Stimulated activated CD4-positive, alpha-beta T cell treated with anti-CD3 and anti-CD28 coated beads, TNF-alpha, amount 100 ng/mL, for 1 hour (primary cell): ENCODE results near the gene NUP37.
"Not testable (repeated sequence)": the region's sequence is repeated elsewhere in the genome, so short reads cannot be mapped to it uniquely, and the experiment has no call there.

ENCODE experiments used
- DNase-seq, 3 donors: peaks; one replicate each; pipeline ENCODE4 v3.0.0-alpha.2; 2020; ENCODE audit warnings: low read depth in 3 of 3, low spot score in 1 of 3

Gene NUP37

GRCh38 chr12:102093319-102093718 is 26.6 kb downstream of the NUP37 start:
- no peak for DNase-seq

GRCh38 chr12:102089228-102089835 is 30.6 kb downstream of the NUP37 start:
- DNase-seq: not testable (repeated sequence)

GRCh38 chr12:102080842-102081241 is 39.1 kb downstream of the NUP37 start:
- DNase-seq: no peak

DNA sequence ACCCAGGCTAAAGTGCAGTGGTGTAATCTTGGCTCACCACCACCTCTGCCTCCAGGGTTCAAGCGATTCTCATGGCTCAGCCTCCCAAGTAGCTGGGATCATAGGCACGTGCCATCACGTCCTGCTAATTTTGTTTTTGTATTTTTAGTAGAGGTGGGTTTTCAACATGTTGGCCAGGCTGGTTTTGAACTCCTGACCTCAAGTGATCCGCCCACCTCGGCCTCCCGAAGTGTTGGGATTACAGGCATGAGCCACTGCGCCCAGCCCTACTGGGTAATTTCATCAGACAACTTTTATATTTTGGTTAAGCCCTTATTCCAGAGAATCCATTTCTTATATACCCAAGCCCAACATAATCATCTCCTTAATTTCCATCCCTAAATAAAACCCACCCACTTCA is 47.8 kb downstream of the NUP37 start:
- DNase-seq: not testable (repeated sequence)

- DNase-seq: no peak
These were observed 50.2 kb downstream of the NUP37 start for GRCh38 chr12:102069707-102070106.

DNA sequence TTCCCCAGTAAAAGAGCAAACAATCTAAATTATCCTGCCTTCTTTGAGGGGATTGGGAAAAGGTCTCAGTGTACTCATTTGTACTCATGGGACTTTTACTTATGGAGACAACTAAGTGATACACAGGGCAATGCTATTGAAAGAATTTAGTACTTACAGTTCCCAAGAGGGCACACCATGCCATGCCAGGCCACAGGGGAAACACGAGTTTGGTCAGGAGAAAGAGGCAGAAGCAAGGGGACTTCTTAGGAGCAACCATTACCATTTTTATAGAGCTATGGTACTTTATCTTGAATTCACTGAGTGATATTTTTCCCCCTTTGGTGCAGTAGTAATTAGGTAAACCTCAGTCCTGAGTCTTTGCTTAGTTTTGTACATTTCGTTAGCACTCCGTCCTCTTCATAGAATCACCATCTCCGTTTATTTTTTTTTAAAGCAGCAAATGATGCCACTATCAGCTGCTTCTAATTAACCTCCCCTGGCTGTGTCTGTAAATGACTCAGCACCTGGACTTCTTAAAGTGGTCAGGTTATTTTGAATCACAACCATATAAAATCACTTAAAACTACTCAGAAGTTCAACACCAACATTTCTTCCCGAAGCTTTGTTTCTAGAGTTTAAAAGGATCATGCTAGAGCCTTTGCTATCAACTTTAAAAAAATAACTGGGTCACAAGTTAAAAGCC is 52.2 kb downstream of the NUP37 start:
- no peak for DNase-seq

DNA sequence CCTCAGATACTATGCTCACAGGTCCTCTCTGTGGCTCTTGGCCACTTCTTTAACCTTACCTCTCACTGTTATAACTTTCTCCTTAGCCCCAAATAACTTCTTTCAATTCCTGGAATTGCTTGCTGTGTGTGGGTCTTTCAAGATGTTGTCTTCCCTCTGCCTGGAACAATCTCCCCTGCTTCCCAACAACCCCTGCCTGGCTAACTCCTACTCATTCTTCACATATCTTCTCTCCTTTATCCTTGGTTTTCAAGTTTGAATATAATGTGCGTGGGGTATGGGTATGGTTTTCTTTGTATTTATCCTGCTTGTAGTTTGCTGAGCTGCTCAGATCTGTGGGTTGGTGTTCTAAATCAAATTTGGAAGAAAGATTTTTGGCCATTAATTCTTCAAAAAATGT is 55.4 kb downstream of the NUP37 start:
- DNase-seq: no peak

GRCh38 chr12:102063069-102063468 is 56.8 kb downstream of the NUP37 start:
- no peak for DNase-seq

- DNase-seq: no peak
These were observed 57.5 kb downstream of the NUP37 start for GRCh38 chr12:102062419-102062806.

DNA sequence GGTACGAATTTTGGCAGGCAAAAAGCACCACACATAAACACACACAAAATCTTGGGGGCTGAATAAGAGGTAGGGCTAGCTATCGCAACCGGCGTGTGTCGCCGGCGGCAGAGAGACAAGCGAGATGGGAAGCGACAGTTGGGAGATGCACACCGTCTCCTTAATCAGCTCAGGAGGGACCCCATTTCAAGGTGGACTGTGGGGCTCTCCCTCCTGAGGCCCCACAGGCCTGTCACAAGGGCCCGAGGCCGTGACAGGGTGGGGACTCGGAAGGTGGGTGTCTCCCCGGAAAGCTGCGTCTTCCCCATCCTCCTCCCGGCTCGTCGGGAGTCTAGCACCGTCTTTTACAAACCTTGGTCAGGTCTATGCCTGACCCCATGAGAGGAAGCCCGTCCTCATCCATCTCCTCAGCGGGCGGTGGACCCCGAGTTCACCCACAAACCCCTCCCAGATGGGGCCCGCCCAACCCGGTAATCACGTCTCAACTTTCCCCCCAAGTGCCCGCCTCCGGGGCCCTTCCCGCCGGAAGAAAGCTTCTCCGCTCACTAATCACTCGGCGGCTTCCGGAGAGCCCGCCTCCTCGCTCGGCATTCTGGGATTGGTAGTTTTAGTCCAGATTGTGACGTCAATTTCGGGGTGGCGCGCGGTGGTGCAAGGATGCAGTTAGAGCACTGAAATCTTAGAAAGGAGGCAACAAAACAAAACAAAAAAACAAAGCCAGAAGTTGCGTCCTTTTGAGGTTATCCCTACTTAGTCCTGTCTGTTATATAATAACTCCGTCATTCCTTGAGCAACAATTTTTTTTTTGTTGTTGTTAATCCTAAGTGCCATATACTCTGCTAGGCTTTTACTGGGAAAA is 58.1 kb downstream of the NUP37 start, which contains the start of gene WASHC3:
Gene WASHC3, minus strand, starts transcription at position 432 of the 859 bp plus-strand sequence. Its CDS starts 29 bp downstream, at position 403.
- DNase-seq: peak; percentile 84 to 86 (median 84)

DNA sequence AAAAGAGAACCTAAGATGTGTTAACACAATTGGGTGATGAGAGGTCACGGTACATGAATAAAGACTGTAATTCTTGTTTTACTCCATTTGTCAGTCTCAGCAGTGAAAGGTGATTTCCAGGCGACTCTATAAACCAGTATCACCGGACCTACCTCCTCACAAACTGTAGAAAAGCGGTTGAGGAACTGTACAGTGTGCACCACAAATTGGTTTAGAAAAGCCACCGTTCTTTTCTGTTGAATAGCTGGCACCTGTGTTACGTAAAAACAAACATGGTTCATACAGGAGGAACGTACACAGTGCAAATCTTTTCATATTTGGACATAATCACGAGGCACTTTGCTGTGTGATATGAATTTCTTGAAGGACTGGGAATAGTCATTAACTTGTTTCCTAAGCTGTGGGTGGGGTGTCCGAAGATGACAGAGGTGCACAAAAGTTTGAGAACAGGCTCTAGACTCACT is 58.8 kb downstream of the NUP37 start:
- DNase-seq: no peak

DNA sequence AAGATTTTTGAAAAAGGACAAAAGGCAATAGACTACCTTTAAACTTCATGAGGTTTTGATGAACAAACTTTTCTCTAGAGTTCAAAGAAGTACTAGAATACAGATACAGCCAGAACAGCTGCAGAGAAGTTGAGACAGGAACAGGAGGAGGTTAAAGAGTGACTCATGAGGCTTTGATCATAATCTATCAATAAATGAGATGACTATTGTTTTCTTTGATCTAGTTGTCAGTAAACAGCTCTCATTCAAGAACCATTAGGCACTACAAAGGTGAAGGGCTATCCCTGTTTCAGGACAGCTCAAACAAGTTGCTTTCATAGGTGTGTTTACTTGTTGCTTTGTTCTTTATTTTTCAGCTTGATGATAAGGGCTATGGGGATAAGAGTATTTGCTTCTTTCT is 60.6 kb downstream of the NUP37 start:
- no peak for DNase-seq

DNA sequence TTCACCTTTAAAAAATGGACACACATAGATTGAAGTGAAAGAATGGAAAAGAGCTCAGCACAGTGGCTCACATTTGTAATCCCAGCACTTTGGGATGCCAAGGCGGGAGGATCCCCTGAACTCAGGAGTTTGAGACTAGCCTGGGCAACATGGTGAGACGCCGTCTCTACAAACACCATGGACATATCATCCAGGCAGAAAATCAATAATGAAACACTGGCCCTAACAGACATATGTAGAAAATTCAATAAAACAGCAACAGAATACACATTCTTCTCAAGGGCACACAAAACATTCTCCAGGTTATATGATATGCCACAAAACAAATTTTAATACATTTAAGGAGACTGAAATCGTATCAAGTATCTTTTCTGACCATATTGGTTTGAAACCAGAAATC is 65.6 kb downstream of the NUP37 start:
- DNase-seq: no peak

DNA sequence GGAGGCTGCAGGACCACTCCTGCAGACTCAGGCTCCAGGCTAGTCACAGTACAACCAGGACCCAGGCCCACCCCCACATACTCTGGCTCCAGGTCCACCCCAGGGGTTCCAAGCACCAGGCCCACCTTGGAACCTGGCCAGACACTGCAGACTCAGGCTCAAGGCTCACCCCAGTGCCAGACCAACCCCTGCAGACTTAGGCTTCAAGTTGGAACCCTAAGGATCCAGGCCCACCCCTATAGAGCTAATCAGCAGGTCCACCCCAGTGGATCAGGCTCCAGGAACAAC is 66.9 kb downstream of the NUP37 start:
- no peak for DNase-seq

- DNase-seq: no peak
These were observed 67.5 kb downstream of the NUP37 start for GRCh38 chr12:102052192-102053061.

DNA sequence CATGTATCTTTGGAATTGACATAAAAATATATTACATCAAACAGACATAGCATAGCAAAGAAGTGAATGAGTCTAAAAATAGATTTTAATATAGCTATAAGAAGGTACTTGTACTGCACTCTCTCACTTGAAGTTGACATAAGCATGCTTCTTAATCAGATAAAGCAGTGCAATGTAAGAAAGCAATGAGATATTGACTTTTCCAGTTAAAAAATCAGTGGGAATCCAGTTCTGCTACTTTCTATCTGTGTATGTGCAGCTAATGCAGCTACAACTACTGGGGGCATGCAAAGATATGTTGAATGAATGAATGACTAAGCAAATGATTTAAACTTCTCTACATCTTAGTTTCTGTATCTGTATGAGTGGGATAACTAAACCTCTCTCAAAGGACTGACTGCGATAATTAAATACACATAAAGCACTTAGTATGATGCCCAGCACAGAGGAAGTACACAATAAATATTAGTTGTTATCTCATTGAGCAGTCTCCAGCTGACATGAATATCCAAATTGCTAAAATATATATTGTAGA is 68.4 kb downstream of the NUP37 start:
- DNase-seq: no peak

- DNase-seq: no peak
These were observed 69.1 kb downstream of the NUP37 start for GRCh38 chr12:102050660-102051430.

- DNase-seq: no peak
These were observed 76.0 kb downstream of the NUP37 start for GRCh38 chr12:102043928-102044327.

- no peak for DNase-seq
These were observed 85.7 kb downstream of the NUP37 start for GRCh38 chr12:102033991-102034745.
